HG02970 (cell line): ENCODE results near the gene HLA-E.

Source experiments
- ATAC-seq: cut with Tn5 transposase; IDR thresholded peaks from one replicate; pipeline ENCODE4 v1.9.1; 2021; ENCODE audit warnings: mild to moderate bottlenecking, moderate library complexity, moderate number of reproducible peaks; ENCODE audit not compliant: unreplicated experiment, low FRiP score

Gene HLA-E

DNA sequence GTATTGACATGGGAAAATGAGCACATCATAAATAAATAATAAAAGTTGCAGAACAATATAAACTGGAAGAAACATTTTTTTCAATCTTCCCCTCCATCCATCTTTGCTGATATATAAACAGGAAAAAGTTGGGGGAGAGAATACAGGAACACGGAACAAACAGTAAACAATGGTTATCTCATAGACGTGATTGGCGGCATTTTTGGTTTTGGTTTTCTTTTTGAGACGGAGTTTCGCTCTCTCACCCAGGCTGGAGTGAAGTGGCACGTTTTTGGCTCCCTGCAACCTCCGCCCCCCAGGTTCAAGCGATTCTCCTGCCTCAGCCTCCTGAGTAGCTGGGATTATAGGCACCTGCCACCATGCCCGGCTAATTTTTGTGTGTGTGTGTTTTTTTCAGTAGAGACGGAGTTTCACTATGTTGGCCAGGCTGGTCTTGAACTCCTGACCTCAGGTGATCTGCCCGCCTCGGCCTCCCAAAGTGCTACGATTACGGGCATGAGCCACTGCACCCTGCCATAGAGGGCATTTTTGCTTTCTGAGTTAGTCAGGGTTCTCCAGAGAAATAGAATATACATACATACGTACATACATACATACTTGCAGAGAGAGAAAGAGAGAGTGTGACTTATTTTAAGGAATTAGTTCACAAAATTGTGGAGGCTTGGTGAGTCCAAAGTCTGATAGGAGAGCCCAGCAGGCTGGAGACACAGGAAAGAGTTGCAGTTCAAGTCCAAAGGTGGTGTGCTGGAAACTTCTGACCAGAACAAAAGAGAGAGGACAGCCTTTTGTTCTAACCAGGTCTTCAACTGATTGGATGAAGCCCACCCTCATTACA, 44.4 kb downstream of the HLA-E start:
- ATAC-seq: no peak

DNA sequence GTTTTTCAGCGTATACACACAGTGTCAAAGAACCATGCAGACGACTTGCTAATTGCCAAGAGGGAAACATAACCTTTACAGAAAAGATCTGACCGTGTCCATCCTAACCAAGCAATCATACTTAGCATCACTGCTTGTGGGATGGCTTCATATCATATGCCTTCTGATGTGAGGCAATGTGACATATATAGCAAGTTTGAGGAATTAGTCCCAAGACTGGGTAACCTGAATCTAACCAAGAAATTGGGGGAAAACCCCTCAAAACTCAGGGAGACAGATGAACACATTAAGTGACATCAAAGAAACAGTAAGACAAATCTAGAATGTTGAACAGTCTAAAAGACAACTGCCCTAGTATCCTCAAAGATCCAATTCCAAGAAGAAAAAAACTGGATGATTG, 48.6 kb downstream of the HLA-E start:
- ATAC-seq: no peak

DNA sequence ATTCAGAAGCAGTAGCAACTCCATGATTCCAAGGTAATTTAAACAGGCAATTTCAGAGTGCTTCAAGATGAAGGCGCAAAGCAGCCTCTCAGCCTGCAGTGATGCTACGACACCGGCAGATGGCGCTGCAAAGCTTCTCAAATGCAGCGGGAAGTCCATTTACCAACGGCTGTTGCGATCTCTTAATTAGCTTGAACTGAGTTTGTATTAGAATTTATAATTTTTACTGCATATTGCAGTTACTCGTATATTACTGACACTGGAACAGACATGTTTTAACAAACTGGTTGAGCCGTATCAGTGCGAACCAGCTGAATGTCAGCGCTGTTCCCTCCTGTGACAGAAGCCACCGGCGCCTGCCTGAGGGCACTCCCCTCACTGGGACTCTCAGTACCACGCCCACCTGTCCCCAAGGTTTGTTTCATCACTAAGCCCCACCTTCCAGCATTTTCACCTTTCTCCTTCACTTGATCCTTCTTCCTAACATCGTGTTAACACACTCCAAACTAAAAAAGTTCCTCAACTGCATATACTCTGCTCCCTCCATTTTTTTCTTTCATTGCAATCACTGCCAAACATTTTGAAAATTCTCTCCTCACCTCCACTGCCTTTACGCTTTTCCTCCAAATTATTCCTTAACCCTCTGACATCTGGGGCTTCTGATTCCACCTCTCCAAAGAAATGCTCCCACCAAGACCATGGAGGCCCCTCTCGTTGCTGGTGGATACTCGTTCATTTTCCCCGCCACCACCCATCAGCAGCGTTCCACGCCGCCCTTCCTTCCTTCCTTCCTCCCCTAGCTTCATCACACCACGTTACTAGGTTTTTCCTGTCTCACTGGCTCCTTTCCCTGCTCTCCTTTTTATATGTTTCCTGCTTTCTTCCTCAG, 52.5 kb downstream of the HLA-E start:
- no peak for ATAC-seq

DNA sequence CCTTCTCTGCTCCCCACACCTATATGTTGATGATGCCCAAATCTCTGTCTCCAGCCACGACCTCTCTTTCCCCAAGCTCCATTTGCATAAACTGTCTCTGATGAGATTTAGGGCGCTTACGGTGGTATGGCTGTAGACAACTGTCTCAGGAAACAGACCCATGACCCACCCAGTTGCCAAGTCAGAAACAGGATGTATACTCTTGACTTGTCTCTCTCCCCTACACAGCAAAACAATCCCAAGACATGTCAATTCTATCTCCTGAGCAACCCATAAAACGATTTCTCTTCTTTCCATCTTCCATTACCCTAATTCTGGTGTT, 53.1 kb downstream of the HLA-E start:
- no peak for ATAC-seq

DNA sequence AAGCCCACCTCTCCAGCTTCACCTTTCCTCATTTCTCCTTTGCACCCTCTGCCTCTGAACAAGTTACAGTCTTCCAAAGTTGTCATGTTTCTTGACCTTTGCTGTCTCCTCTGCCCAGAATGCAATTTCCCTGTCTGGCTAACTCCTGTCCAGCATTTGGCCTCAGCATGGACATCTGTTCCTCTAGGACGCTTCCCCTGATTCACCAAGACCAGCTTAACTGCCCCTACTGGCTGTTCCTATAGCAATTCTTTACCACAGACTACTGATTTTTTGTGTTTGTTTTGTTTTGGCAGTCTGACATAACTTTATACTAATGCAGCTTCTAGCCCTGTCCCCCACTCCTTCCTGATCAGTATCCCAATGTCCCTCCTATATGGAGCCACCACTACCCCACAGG, 53.6 kb downstream of the HLA-E start:
- ATAC-seq: no peak
